CD8-positive, alpha-beta memory T cell (primary cell): ENCODE measurements around the gene TTC3. TPM values are rescaled to one million over a fixed set of nuclear protein-coding genes. Genes with fewer than 3 reads are reported as not detected.

ENCODE experiments used
- CTCF ChIA-PET: fragments of 350-600 bp; sonication (Branson Sonifier 250); formaldehyde crosslinking; loops from one replicate; lab custom pipeline; 2021; ENCODE audit warnings: antibody characterized with exemption; lab: Charles Lee
- POLR2A ChIA-PET: fragments of 350-600 bp; sonication (Branson Sonifier 250); formaldehyde crosslinking; loops from one replicate; lab custom pipeline; 2021; ENCODE audit warnings: antibody characterized with exemption; lab: Charles Lee
- DNase-seq, 5 donors: peaks; one replicate each; pipeline versions ENCODE4 v3.0.0 to v3.0.0-alpha.2; 2020 to 2022; ENCODE audit warnings: mixed read lengths in 1 of 5
- H3K27ac ChIP-seq: one replicate; pipeline ENCODE4 v1.7.0; 2013; ENCODE audit warnings: low read depth, mild to moderate bottlenecking, low read length, moderate library complexity
- H3K27me3 ChIP-seq: 2 replicates; pipeline ENCODE4 v1.7.0; 2013; ENCODE audit warnings: low read length, mild to moderate bottlenecking; ENCODE audit not compliant: insufficient read depth, poor library complexity, severe bottlenecking
- H3K36me3 ChIP-seq: 2 replicates; pipeline ENCODE4 v1.7.0; 2013; ENCODE audit warnings: mild to moderate bottlenecking, low read length, moderate library complexity; ENCODE audit not compliant: insufficient read depth
- H3K4me1 ChIP-seq: 2 replicates; pipeline ENCODE4 v1.7.0; 2013; ENCODE audit warnings: mild to moderate bottlenecking, low read length, moderate library complexity; ENCODE audit not compliant: insufficient read depth
- H3K4me3 ChIP-seq: 2 replicates; pipeline ENCODE4 v1.7.0; 2013; ENCODE audit warnings: mild to moderate bottlenecking, low read length
- H3K9me3 ChIP-seq: 2 replicates; pipeline ENCODE4 v1.7.0; 2013; ENCODE audit warnings: mild to moderate bottlenecking, low read length
- H3K27ac Mint-ChIP-seq, 8 donors: one replicate each; pipeline ENCODE4 v1.8.0; 2020 to 2021; ENCODE audit warnings: mixed read lengths in 8 of 8, mild to moderate bottlenecking in 6 of 8, inconsistent platforms in 3 of 8, moderate library complexity in 3 of 8
- H3K27me3 Mint-ChIP-seq, 2 donors: one replicate each; pipeline ENCODE4 v1.8.0; 2020 to 2021; ENCODE audit warnings: mixed read lengths in 2 of 2, mild to moderate bottlenecking in 1 of 2, moderate library complexity in 1 of 2
- H3K36me3 Mint-ChIP-seq, 3 donors: one replicate each; pipeline ENCODE4 v1.8.0; 2020 to 2021; ENCODE audit warnings: mixed read lengths in 3 of 3, inconsistent platforms in 1 of 3, mild to moderate bottlenecking in 1 of 3
- H3K4me1 Mint-ChIP-seq, 3 donors: one replicate each; pipeline ENCODE4 v1.8.0; 2020 to 2021; ENCODE audit warnings: mixed read lengths in 3 of 3, inconsistent platforms in 1 of 3, mild to moderate bottlenecking in 1 of 3
- H3K4me3 Mint-ChIP-seq, 7 donors: one replicate each; pipeline ENCODE4 v1.8.0; 2020 to 2021; ENCODE audit warnings: mixed read lengths in 7 of 7, mild to moderate bottlenecking in 6 of 7, moderate library complexity in 4 of 7, inconsistent platforms in 2 of 7
- H3K9me3 Mint-ChIP-seq, 5 donors: one replicate each; pipeline ENCODE4 v1.8.0; 2020 to 2022; ENCODE audit warnings: mixed read lengths in 5 of 5, mild to moderate bottlenecking in 3 of 5, moderate library complexity in 2 of 5, inconsistent platforms in 1 of 5
- polyA plus RNA-seq: library from polyadenylated mRNA; unstranded; fragments of 300-500 nt; fragmentation: Illumina TruSeq; gene quantifications from one replicate; pipeline ENCODE4 v1.2.3, GENCODE V29; 2021
- total RNA-seq, 2 experiments: library from RNA; stranded (reverse); gene quantifications; one replicate each; pipeline ENCODE4 v1.2.3, GENCODE V29; 2021

Gene TTC3
- total and polyA plus RNA-seq, 3 experiments from 2014 or later = 53.0 to 108 (median 54.5) TPM

DNA sequence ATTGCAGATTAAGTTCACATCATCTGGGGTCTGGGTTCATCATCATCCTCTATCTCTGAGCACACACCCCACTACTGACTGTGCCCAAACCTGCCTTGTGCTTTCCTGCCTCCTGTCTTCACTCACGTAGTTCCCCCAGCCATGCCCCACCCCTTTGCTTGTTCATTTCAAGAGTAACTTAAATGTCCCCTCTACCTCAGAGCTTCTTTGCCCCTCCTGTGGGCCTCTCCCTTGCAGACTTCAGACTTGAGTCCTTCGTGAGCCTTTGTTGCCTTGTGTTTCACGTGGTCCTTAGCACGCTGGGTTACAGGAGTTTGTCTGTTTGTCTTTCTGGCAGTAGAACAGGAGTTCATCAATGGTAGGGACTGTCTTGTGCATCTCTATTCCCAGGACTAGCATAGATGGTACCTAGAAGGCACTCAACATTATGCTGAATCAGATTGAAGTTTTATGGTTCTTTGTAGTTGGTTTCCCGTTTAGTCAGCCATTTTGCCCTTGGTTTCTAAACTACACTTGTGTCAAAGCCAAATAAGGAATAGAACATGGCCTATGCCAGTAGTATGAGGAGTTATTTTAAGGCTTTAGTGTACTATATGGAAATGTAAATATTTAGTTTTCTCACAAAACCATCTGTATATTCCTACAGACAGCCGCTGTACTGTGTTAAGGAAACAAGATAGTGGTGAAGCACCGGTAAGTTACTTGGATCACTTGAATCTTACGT is 86.2 kb downstream of the TTC3 start:
- Mint-ChIP-seq H3K27ac (peak overlapping the region in 6 of 8 donors; percentile 24 to 76 (median 52)), H3K27me3 (no peaks in the 10 kb centered on the region), H3K4me3 (no peak overlapping the region), H3K4me1 (peaks cover 0 to 6% (median 0%) of the 10 kb centered on the region in 3 donors), H3K9me3 (no peaks in the 10 kb centered on the region), H3K36me3 (peaks cover 4 to 85% (median 27%) of the 10 kb centered on the region in 3 donors)
- Histone ChIP-seq H3K4me1 (no peaks in the 10 kb centered on the region), H3K4me3 (no peak overlapping the region), H3K36me3 (peaks cover 24% of the 10 kb centered on the region), H3K27me3 (no peaks in the 10 kb centered on the region), H3K27ac (no peak overlapping the region), H3K9me3 (no peaks in the 10 kb centered on the region)
- ChIA-PET CTCF (no interaction called here), POLR2A (no interaction called here)
- no peak for DNase-seq

DNA sequence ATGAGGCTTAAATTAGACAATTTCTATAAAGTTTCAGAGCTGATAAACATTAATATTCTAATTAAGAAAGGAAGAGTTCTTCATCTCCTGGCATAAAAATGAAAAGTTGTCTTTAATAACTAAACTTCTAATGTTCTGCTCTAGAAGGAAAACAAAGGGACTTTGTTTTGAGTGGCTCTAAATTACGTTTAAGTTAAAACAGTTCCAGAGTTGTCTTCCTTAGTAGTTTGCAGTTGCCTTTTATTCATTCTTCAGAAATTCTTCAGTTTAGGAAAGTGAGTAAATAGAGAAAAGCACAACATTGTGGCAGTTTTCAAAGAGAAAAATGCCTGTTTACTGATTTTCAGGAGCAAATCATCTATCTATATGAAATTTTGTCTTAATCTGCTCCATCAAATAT is 86.9 kb downstream of the TTC3 start:
- no peaks in the 10 kb centered on the region for H3K27me3 ChIP-seq
- no peaks in the 10 kb centered on the region for H3K9me3 Mint-ChIP-seq
- peaks cover 22% of the 10 kb centered on the region for H3K36me3 ChIP-seq
- peaks cover 4 to 87% (median 28%) of the 10 kb centered on the region in 3 donors for H3K36me3 Mint-ChIP-seq
- no peak overlapping the region for H3K4me3 Mint-ChIP-seq
- H3K27ac ChIP-seq = no peak overlapping the region
- H3K27me3 Mint-ChIP-seq = no peaks in the 10 kb centered on the region
- H3K9me3 ChIP-seq = no peaks in the 10 kb centered on the region
- H3K4me1 ChIP-seq = no peaks in the 10 kb centered on the region
- H3K27ac Mint-ChIP-seq = no peak overlapping the region
- peaks cover 0 to 6% (median 0%) of the 10 kb centered on the region in 3 donors for H3K4me1 Mint-ChIP-seq
- ChIA-PET POLR2A (no interaction called here), CTCF (no interaction called here)
- H3K4me3 ChIP-seq = no peak overlapping the region
- DNase-seq = no peak

DNA sequence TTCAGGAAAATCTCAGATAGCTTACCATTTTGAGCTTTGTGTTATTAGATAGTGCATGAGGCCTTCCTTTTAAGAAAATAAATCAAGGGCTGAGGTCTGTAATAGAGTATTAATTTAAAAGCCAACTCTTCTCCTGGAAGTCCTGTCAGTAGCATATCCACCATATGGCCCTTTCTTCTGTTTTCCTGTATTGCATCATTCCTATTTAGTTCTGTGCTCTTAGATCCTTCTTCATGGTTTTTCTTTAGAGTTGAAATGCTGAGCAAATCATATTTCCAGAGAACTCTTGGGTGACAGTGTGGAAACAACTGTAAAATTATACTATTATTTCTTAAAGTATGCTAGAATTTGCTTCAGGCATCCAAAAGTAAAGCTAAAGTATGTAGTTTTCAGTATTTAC is 91.7 kb downstream of the TTC3 start:
- Histone ChIP-seq H3K4me1 (no peaks in the 10 kb centered on the region), H3K36me3 (peaks cover 22% of the 10 kb centered on the region), H3K9me3 (no peaks in the 10 kb centered on the region), H3K27me3 (no peaks in the 10 kb centered on the region), H3K27ac (no peak overlapping the region), H3K4me3 (no peak overlapping the region)
- no peaks in the 10 kb centered on the region for H3K27me3 Mint-ChIP-seq
- ChIA-PET POLR2A (no interaction called here), CTCF (no interaction called here)
- H3K27ac Mint-ChIP-seq = no peak overlapping the region
- H3K9me3 Mint-ChIP-seq = no peaks in the 10 kb centered on the region
- H3K36me3 Mint-ChIP-seq = peaks cover 4 to 82% (median 20%) of the 10 kb centered on the region in 3 donors
- no peak for DNase-seq
- no peak overlapping the region for H3K4me3 Mint-ChIP-seq
- no peaks in the 10 kb centered on the region for H3K4me1 Mint-ChIP-seq

DNA sequence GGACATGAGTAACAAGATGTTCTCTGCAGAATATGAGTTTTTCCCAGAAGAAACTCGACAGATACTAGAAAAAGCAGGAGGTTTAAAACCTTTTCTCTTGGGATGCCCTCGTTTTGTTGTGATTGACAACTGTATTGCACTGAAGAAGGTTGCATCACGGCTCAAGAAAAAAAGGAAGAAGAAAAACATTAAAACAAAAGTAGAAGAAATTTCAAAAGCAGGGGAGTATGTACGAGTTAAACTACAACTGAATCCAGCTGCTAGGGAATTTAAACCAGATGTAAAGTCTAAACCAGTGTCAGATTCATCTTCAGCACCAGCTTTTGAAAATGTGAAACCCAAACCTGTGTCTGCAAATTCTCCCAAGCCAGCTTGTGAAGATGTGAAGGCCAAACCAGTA is 92.5 kb downstream of the TTC3 start:
- Histone ChIP-seq H3K4me3 (no peak overlapping the region), H3K27ac (no peak overlapping the region), H3K4me1 (no peaks in the 10 kb centered on the region), H3K27me3 (no peaks in the 10 kb centered on the region), H3K36me3 (peaks cover 22% of the 10 kb centered on the region), H3K9me3 (no peaks in the 10 kb centered on the region)
- Mint-ChIP-seq H3K27me3 (no peaks in the 10 kb centered on the region), H3K4me1 (peaks cover 0 to 2% (median 0%) of the 10 kb centered on the region in 3 donors), H3K9me3 (no peaks in the 10 kb centered on the region), H3K27ac (no peak overlapping the region), H3K4me3 (no peak overlapping the region), H3K36me3 (peaks cover 4 to 83% (median 20%) of the 10 kb centered on the region in 3 donors)
- POLR2A ChIA-PET = no interaction called here
- CTCF ChIA-PET = no interaction called here
- no peak for DNase-seq

DNA sequence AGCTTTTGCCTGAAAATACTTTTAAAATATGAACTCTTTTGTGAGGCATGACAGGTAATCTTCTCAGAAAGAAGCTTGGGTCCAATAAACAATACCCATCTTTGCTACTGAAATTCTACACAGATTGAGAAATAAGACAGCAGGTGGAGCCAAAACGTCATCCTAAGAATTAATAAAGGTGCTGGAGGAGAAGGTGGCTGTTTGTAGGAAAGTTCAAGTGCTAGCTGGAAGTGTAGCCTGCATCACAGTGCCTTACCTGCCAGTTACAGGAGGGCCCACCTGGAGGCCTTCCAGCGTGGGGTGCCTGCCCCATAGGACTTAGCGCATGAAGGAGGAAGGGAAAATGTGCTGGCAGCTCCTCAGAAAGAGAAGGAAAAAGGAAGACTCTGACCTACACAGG is 93.7 kb downstream of the TTC3 start:
- H3K4me1 Mint-ChIP-seq = peaks cover 0 to 2% (median 0%) of the 10 kb centered on the region in 3 donors
- Histone ChIP-seq H3K9me3 (no peaks in the 10 kb centered on the region), H3K27me3 (no peaks in the 10 kb centered on the region), H3K4me1 (no peaks in the 10 kb centered on the region), H3K27ac (no peak overlapping the region), H3K4me3 (no peak overlapping the region), H3K36me3 (peaks cover 22% of the 10 kb centered on the region)
- ChIA-PET CTCF (interaction anchor here (1.3 kb wide), 1 partner anchor 8 kb away, joined by 3 read pairs; no protein-coding TSS in a partner anchor), POLR2A (no interaction called here)
- no peak for DNase-seq
- H3K4me3 Mint-ChIP-seq = no peak overlapping the region
- H3K27me3 Mint-ChIP-seq = no peaks in the 10 kb centered on the region
- H3K36me3 Mint-ChIP-seq = peaks cover 4 to 83% (median 21%) of the 10 kb centered on the region in 3 donors
- peak overlapping the region in 2 of 8 donors; percentile 11 to 63 for H3K27ac Mint-ChIP-seq
- H3K9me3 Mint-ChIP-seq = no peaks in the 10 kb centered on the region

GRCh38 chr21:37168666-37169065 is 95.6 kb downstream of the TTC3 start:
- no peak for DNase-seq
- no peaks in the 10 kb centered on the region for H3K9me3 Mint-ChIP-seq
- H3K36me3 Mint-ChIP-seq = peaks cover 4 to 83% (median 30%) of the 10 kb centered on the region in 3 donors
- ChIA-PET CTCF (no interaction called here), POLR2A (no interaction called here)
- no peak overlapping the region for H3K4me3 Mint-ChIP-seq
- H3K4me1 Mint-ChIP-seq = peaks cover 0 to 5% (median 0%) of the 10 kb centered on the region in 3 donors
- Histone ChIP-seq H3K27me3 (no peaks in the 10 kb centered on the region), H3K9me3 (no peaks in the 10 kb centered on the region), H3K4me3 (no peak overlapping the region), H3K4me1 (no peaks in the 10 kb centered on the region), H3K36me3 (peaks cover 26% of the 10 kb centered on the region), H3K27ac (no peak overlapping the region)
- no peak overlapping the region for H3K27ac Mint-ChIP-seq
- H3K27me3 Mint-ChIP-seq = no peaks in the 10 kb centered on the region

DNA sequence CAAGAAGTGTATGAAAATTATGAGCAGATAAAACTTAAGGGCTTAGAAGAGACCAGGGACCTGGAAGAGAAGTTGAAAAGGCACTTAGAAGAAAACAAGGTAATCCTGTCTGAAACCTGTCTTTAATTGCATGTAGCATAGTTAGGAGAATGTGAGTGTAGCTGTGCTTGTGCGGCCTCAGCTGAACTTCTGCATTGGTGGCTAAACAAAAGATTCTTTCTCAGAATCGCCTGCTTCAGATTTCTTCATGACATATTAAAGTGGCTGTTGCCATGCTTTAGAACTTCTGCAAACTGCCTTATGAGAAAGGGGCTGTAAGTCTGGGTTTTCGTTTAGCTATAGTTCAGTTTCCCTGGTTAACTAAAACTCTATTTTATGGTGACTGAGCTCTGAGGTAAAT is 99.6 kb downstream of the TTC3 start:
- Histone ChIP-seq H3K27me3 (no peaks in the 10 kb centered on the region), H3K27ac (no peak overlapping the region), H3K4me3 (no peak overlapping the region), H3K9me3 (no peaks in the 10 kb centered on the region), H3K36me3 (peaks cover 31% of the 10 kb centered on the region), H3K4me1 (no peaks in the 10 kb centered on the region)
- CTCF ChIA-PET = interaction anchor here (1.4 kb wide), 1 partner anchor 71 kb away, joined by 3 read pairs; no protein-coding TSS in a partner anchor
- DNase-seq = no peak
- peaks cover 9 to 76% (median 34%) of the 10 kb centered on the region in 3 donors for H3K36me3 Mint-ChIP-seq
- no peak overlapping the region for H3K27ac Mint-ChIP-seq
- no peaks in the 10 kb centered on the region for H3K9me3 Mint-ChIP-seq
- POLR2A ChIA-PET = no interaction called here
- H3K4me3 Mint-ChIP-seq = no peak overlapping the region
- no peaks in the 10 kb centered on the region for H3K27me3 Mint-ChIP-seq
- H3K4me1 Mint-ChIP-seq = peaks cover 0 to 5% (median 0%) of the 10 kb centered on the region in 3 donors

DNA sequence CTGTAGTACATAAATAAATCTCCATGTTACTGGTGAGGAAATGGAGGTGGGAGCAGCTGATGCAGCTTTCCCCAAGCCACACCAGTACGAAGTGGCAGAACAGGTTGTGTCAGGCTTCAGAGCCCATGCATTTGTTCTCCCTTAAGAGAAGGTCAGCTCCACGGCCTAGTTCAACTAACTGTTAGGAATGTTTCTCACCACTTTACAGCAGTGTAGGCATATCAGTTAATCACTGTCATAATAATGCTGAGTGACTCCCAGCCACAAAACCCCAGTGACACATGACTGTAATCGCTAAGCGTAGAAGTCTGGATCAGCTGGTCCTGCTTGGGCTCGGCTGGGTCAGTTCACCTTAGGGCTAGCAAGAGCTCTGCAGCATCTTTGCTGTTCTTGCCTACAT is 103.7 kb downstream of the TTC3 start:
- Mint-ChIP-seq H3K36me3 (peaks cover 20 to 77% (median 41%) of the 10 kb centered on the region in 3 donors), H3K27me3 (no peaks in the 10 kb centered on the region), H3K4me1 (peaks cover 0 to 2% (median 0%) of the 10 kb centered on the region in 3 donors), H3K27ac (peak overlapping the region in 1 of 8 donors; percentile 23), H3K4me3 (no peak overlapping the region), H3K9me3 (peaks cover 2 to 5% (median 5%) of the 10 kb centered on the region in 5 donors)
- POLR2A ChIA-PET = no interaction called here
- CTCF ChIA-PET = no interaction called here
- Histone ChIP-seq H3K36me3 (peaks cover 48% of the 10 kb centered on the region), H3K27me3 (no peaks in the 10 kb centered on the region), H3K9me3 (no peaks in the 10 kb centered on the region), H3K27ac (no peak overlapping the region), H3K4me1 (no peaks in the 10 kb centered on the region), H3K4me3 (no peak overlapping the region)
- DNase-seq = no peak
